GM18511 (cell line): ENCODE data around the gene RFX1.
A peak's percentile ranks its signal among the peaks of the same experiment; 100 is the strongest.
"Not testable (repeated sequence)": the region's sequence is repeated elsewhere in the genome, so short reads cannot be mapped to it uniquely, and the experiment has no call there.

ENCODE experiments used
- ATAC-seq: cut with Tn5 transposase; IDR thresholded peaks from one replicate; pipeline ENCODE4 v1.9.1; 2021; ENCODE audit warnings: mild to moderate bottlenecking, moderate library complexity; ENCODE audit not compliant: unreplicated experiment

The RFX1 gene

GRCh38 chr19:14006085-14006765 is at the start of gene RFX1:
TSS of gene RFX1 (minus strand) at chr19:14006320. CDS start at chr19:13993843, 12,477 bp downstream.
- ATAC-seq: peak; percentile 82

DNA sequence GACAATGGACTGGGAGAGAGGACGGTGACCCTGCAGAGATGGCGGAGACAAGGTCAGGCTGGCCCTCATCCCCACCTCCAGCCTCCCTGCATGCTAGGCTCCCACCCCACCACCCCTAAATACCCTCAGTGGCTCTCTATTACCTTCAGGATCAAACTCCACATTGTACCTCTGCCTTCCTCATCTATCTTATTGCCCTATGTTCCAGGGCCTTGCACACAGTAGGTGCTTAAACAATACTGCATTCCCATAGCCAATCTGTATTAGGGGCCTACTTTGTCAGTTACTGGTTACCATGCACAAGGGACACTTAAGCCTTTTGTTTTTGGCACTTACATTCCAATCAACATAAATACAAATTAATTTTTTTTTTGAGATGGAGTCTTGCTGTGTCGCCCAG is 49.3 kb upstream of the RFX1 start:
- no peak for ATAC-seq

GRCh38 chr19:14054721-14055120 is 48.6 kb upstream of the RFX1 start:
- ATAC-seq: no peak

GRCh38 chr19:14054099-14054498 is 48.0 kb upstream of the RFX1 start:
- no peak for ATAC-seq

DNA sequence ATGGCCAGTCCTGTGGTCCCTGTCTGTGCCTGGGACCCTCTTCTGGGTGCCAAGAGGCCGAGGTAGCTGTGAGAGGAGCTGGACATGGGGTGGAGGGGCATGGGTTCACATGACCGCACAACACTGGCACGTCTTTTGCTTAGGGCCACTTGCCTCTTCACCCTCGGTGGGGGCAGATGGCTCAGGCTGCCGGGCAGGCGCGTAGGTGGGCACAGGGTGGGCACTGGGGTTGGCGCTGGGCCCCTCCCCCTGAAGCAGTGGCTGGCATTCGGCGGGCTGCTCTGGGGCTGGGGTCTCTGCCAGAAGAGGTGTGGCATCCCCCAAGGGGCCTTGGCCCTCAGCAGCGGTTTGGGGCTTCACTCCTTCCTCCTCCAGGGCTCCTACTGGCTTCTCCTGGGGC is 47.4 kb upstream of the RFX1 start:
- no peak for ATAC-seq

DNA sequence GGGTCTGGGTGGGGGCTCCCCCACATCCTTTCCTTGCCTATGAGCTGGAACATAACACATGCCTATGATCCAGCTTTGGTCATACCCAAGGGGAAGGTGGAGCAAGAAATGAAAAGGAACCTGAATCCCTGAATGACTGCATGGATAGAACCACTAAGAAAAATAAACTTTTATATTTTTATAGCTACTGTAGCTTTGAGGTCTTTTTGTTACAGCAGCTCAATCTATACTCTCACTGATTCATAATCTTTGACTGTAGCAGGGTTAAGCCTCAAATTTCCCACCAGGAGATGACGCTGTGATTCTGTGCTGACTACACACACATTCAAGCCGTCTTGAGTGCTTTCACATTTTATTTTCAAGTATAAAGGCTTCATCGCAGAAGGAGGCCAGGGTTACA is 46.9 kb upstream of the RFX1 start:
- no peak for ATAC-seq

GRCh38 chr19:14052470-14052869 is 46.4 kb upstream of the RFX1 start:
- ATAC-seq: no peak

DNA sequence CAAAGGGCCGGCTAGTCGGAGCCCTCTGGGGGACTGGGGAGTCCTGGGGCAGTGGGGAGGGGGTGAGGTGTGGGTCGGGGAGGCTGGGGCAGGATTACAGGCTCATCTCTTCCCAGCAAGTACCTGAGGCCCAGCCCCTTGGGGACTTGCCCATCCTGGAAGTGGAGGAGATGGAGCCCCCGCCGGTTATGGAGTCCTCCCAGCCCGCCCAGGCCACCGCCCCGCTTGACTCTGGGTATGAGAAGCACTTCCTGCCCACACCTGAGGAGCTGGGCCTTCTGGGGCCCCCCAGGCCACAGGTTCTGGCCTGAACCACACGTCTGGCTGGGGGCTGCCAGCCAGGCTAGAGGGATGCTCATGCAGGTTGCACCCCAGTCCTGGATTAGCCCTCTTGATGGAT is 45.9 kb upstream of the RFX1 start:
- no peak for ATAC-seq

DNA sequence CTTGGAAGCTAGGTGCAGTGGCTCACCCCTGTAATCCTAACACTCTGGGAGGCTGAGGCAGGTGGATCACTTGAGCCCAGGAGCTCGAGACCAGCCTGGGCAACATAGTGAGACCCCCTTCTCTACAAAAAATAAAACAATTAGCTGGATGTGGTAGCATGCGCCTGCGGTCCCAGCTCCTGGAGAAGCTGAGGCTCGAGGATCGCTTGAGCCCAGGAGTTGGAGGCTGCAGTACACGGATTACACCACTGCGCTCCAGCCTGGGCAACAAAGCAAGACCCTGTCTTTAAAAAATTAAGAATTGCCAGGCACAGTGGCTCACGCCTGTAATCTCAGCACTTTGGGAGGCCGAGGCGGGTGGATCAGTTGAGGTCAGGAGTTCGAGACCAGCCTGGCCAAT is 44.8 kb upstream of the RFX1 start:
- not testable (repeated sequence) for ATAC-seq

DNA sequence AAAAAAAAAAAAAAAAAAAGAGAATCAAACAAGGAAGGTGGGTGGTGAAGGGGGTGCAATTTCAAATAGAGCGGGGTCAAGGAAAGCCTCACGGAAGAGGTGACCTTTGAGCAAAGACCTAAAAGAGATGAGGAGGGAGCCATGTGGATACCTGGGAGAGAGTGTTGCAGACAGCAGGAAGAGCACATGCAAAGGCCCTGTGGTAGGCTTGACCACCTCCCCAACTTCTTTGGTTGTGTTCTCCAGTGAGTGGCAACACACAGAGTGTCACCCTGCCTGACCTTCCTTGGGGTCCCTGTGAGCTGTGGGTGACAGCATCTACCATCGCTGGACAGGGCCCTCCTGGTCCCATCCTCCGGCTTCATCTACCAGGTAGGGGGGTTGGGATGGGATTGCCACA is 44.4 kb upstream of the RFX1 start:
- ATAC-seq: no peak

- no peak for ATAC-seq
Measured at GRCh38 chr19:14048443-14049153, 42.5 kb upstream of the RFX1 start.

- ATAC-seq: not testable (repeated sequence)
Measured at GRCh38 chr19:14047866-14048265, 41.7 kb upstream of the RFX1 start.

GRCh38 chr19:14042659-14043608 is 36.8 kb upstream of the RFX1 start:
- ATAC-seq: not testable (repeated sequence)

- no peak for ATAC-seq
Measured at GRCh38 chr19:14039181-14039580, 33.1 kb upstream of the RFX1 start.

DNA sequence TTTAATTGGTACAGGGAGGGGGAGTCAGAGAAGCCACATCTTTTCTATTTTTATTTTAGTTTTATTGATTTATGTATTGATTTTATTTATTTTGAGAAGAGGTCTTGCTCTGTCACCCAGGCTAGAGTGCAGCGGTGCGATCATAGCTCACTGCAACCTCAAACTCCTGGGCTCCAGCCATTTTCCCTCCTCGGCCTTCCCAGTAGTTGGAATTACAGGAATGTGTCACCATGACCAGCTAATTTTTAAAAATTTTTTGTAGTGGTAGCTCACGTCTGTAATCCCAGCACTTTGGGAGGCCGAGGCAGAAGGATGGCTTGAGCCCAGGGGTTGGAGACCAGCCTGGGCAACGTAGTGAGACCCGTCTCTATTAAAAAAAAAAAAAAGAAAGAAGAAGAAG is 29.6 kb upstream of the RFX1 start:
- no peak for ATAC-seq

GRCh38 chr19:14035159-14035558 is 29.0 kb upstream of the RFX1 start:
- not testable (repeated sequence) for ATAC-seq

- no peak for ATAC-seq
Measured at GRCh38 chr19:14033946-14034345, 27.8 kb upstream of the RFX1 start.

DNA sequence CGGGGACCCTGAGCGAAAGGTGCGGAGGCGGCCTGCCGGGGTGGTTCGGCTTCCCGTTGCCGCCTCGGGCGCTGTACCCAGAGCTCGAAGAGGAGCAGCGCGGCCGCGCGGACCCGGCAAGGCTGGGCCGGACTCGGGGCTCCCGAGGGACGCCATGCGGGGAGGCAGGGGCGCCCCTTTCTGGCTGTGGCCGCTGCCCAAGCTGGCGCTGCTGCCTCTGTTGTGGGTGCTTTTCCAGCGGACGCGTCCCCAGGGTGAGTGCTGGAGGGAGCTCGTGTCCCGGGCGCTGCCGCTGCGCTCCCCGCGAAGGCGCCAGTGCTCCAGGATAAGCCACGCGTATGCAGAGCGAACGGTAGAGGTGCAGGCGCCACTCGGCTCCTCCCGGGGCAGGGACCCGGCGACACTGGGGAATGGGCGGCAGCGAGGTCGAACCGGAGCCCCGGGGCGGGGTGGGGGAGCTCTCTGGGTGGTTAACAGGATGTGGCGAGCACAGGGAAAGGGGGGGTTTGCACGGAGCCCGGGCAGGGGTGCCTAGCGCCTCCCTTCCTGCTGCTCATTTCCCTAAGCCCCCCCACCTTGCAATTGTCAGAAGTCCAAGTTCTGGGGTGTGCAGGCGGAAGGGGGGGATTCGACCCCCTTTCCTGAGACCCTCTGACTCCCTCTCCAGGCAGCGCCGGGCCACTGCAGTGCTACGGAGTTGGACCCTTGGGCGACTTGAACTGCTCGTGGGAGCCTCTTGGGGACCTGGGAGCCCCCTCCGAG is 25.8 kb upstream of the RFX1 start, which contains the start of gene IL27RA:
Gene IL27RA, plus strand, starts transcription at position 44 of the 762 bp plus-strand sequence. Its CDS starts 111 bp downstream, at position 155.
- ATAC-seq: peak; percentile 77

- ATAC-seq: no peak
Measured at GRCh38 chr19:14030997-14031718, 25.0 kb upstream of the RFX1 start.

GRCh38 chr19:14028901-14029300 is 22.8 kb upstream of the RFX1 start:
- ATAC-seq: no peak
